GM21381 (cell line): ENCODE measurements around the gene AZU1.
"Not testable (repeated sequence)": the region's sequence is repeated elsewhere in the genome, so short reads cannot be mapped to it uniquely, and the experiment has no call there.

Experiments
- ATAC-seq: cut with Tn5 transposase; IDR thresholded peaks from one replicate; pipeline ENCODE4 v1.9.1; 2021; ENCODE audit warnings: mild to moderate bottlenecking, moderate library complexity; ENCODE audit not compliant: unreplicated experiment

The AZU1 gene

DNA sequence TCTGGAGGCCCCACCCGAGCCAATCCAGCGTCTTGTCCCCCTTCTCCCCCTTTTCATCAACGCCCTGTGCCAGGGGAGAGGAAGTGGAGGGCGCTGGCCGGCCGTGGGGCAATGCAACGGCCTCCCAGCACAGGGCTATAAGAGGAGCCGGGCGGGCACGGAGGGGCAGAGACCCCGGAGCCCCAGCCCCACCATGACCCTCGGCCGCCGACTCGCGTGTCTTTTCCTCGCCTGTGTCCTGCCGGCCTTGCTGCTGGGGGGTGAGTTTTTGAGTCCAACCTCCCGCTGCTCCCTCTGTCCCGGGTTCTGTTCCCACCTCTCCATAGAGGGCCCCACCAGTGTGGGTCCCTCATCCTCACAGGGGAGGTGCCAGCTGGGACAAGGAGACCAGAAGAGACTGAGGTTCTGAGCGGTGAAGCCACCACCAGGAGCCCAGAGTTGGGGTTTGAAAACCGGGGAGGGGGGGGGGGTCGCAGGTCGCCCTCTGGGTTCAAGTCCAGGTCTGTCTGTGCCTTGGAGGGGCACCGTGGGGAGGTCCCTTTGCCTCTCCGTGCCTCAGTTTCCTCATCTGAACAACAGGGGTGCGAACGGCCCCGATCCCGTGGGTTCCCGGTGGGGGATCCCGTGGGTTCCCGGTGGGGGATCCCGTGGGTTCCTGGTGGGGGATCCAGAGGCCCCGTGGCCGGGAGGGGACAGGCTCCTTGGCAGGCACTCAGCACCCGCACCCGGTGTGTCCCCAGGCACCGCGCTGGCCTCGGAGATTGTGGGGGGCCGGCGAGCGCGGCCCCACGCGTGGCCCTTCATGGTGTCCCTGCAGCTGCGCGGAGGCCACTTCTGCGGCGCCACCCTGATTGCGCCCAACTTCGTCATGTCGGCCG is 24.7 kb downstream of the AZU1 start, which contains the start of gene ELANE:
Gene ELANE (plus strand): TSS at position 168 of the 878 bp plus-strand sequence. CDS start 26 bp downstream, at position 194.
- ATAC-seq, result no peak

- no peak for ATAC-seq
These were observed 25.5 kb downstream of the AZU1 start for GRCh38 chr19:853014-853585.

DNA sequence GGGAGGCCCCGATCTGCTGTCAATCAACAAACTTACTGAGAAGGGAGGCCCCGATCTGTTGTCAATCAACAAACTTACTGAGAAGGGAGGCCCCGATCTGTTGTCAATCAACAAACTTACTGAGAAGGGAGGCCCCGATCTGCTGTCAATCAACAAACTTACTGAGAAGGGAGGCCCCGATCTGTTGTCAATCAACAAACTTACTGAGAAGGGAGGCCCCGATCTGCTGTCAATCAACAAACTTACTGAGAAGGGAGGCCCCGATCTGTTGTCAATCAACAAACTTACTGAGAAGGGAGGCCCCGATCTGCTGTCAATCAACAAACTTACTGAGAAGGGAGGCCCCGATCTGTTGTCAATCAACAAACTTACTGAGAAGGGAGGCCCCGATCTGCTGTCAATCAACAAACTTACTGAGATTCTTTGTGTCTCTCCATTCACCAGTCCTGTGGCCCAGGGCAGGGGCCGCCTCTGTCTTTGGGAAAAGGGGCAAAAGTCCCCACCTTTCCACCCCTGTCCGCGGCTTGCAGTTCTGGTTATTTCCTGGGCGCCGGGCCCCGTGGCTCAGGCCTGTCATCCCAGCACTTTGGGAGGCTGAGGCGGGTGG is 26.1 kb downstream of the AZU1 start:
- not testable (repeated sequence) for ATAC-seq

- no peak for ATAC-seq
These were observed 26.9 kb downstream of the AZU1 start for GRCh38 chr19:854549-854948.

DNA sequence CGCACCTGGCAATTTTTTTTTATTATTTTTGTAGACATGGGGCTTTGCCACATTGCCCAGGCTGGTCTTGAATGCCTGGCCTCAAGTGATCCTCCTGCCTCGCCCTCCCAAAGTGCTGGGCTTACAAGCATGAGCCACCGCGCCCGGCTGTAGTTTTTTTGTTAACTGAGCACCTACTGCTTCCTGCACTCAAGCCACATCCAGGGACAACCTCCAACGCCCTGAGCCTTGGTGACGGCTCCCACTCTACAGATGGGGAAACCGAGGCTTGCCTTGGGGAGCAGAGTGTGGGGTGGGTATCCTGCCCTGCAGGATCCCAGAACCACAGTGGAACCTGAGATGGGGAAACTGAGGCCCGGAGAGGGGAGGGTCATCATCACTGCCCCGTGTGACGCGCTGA is 27.5 kb downstream of the AZU1 start:
- no peak for ATAC-seq

- ATAC-seq, result no peak
These were observed 28.0 kb downstream of the AZU1 start for GRCh38 chr19:855566-856120.

- no peak for ATAC-seq
These were observed 30.6 kb downstream of the AZU1 start for GRCh38 chr19:858284-858683.

DNA sequence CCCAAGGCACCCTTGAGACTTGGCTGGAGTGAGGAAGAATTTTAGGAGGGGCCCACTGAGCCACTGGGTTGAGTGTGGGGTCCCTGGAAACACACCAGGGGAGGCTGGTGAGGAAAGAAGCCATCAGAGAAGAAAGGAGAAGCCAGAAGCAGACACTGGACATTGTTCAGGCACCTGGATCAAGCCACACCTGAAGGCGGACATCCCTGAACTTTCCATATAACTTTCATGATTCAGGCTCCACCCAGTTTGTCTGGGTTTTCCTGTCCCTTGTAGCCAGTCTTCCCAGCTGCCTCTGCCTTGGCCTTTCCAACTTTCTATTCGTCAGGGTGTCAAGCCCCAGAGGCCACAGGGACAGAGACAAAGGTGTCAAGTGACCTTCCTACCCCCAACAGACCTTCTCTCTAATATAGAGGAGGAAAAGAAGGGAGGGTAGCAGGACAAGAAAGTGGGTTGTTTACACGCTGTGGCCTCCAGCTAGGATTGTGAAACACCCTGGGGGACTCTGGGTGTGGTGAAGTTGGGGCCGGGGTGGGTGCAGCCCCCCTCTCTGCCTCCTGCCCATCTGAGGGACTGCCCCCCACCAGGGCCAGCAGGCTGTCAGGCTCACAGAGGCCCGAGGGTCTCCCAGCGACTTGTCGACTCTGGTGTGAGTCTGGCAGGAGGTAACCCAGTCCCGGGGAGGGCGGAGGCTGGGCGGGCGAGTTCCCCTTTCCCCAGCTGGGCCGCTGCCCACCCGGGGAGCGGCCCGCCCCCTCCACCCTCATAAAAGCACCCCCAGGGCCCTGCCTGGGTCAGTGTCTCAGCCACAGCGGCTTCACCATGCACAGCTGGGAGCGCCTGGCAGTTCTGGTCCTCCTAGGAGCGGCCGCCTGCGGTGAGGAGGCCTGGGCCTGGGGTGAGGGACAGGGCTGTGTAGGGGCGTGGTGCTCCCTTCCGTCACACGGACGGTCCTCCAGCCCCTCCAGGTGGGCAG is 31.5 kb downstream of the AZU1 start, which contains the start of gene CFD:
Gene CFD (plus strand): TSS at position 797 of the 976 bp plus-strand sequence. CDS start 26 bp downstream, at position 823.
- no peak for ATAC-seq

GRCh38 chr19:861141-861755 is 33.6 kb downstream of the AZU1 start:
- no peak for ATAC-seq

- ATAC-seq, result no peak
These were observed 34.3 kb downstream of the AZU1 start for GRCh38 chr19:861756-862580.

GRCh38 chr19:862581-863314 is 35.1 kb downstream of the AZU1 start:
- no peak for ATAC-seq

GRCh38 chr19:863315-863620 is 35.6 kb downstream of the AZU1 start:
- ATAC-seq, result no peak

DNA sequence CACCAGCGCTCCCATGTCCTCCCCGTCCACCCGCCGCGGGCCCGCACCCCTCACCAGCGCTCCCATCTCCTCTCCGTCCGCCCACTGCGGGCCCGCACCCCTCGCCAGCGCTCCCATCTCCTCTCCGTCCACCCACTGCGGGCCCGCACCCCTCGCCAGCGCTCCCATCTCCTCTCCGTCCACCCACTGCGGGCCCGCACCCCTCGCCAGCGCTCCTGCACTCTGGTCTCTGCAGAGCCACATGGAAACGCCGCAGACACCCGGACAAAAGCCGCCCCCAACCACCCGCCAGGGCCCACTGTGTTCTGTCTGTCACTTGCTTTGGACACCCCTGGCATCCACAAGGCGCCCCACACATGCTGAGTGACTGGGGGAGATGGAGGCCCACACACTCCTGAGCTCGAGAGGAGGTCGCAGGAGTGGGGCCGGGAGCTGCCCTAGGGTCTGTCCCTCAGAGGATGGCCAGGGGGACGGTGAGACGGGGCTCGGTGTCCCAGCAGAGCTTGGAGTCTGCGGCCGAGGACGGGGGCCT is 39.2 kb downstream of the AZU1 start:
- ATAC-seq, result no peak

- no peak for ATAC-seq
These were observed 39.7 kb downstream of the AZU1 start for GRCh38 chr19:867301-867793.

DNA sequence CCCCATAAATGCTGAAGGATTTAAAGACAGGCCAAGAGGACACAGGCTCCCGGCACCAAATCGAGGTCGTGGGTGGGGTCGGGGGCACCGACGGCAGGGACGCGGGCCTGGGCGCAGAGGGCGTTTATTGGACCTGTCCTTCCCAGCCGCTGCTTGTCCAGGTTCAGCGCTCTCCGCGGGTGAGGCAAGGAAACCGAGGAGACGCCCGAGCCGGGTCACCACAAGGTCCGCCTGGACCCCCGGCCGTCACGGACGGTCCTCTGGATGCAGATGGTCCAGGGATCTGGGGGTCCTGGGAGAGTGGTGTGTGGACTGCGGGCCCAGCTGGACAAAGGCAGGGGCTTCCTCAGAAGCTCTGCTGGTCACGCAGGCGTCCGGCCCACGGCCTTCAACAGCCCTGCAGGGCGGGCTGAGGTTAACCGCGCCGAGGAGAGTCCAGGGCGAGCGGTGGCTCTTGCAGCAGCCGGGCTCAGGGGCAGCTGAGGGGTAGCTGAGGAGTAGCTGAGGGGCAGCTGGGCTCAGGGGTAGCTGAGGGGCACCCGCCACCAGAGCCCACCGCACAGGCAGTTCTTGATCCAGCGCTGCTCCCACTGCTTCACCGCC is 40.3 kb downstream of the AZU1 start:
- ATAC-seq, result no peak

- ATAC-seq, result no peak
These were observed 41.0 kb downstream of the AZU1 start for GRCh38 chr19:868458-869244.
